ENCODE measurements around the gene BMPR1B. TPM values are rescaled to one million over a fixed set of nuclear protein-coding genes. Genes with fewer than 3 reads are reported as not detected.

Gene BMPR1B
- total RNA-seq, 1 experiment from 2014 or later, result 0.35 TPM

GRCh38 chr4:94728056-94728766 lies 29.5 kb upstream of the BMPR1B start:
- Mint-ChIP-seq H3K27me3 (ENCODE audit: low read depth) (peaks cover 2% of the 10 kb centered on the region; the same call in 1 of the 2 replicates), H3K9me3 (no peaks in the 10 kb centered on the region), H3K4me3 (no peak overlapping the region), H3K27ac (no peak overlapping the region), H3K4me1 (peaks cover 0 to 5% of the 10 kb centered on the region in 2 experiments; a peak in 2 of 4 replicates), H3K36me3 (ENCODE audit: insufficient read depth in 1 of 3, low read depth in 3 of 3) (no peaks in the 10 kb centered on the region)
- Histone ChIP-seq H3K9ac (ENCODE audit: extremely low read depth, insufficient read length, low read length) (no peak overlapping the region), H3K23me2 (ENCODE audit: insufficient read length, low read depth, low read length, poor library complexity, severe bottlenecking) (no peaks in the 10 kb centered on the region), H2BK5ac (ENCODE audit: insufficient read length, low read length) (no peak overlapping the region), H2BK12ac (ENCODE audit: insufficient read length, low read depth, low read length) (no peak overlapping the region), H3K4ac (ENCODE audit: low read depth, low read length) (no peak overlapping the region), H4K8ac (replicated peaks; ENCODE audit: insufficient read length, low read depth, low read length) (no peak overlapping the region), H3K4me2 (ENCODE audit: insufficient read depth, insufficient read length, low read length) (no peak overlapping the region), H3K79me2 (ENCODE audit: insufficient read depth, low read length) (no peaks in the 10 kb centered on the region), H3K9me3 (ENCODE audit: control insufficient read depth, low read depth, low read length) (no peaks in the 10 kb centered on the region), H2BK20ac (ENCODE audit: low read depth, low read length, poor library complexity, severe bottlenecking) (no peak overlapping the region), H2AFZ (ENCODE audit: low read length) (no peak overlapping the region), H3K4me1 (ENCODE audit: insufficient read depth, low read length) (no peaks in the 10 kb centered on the region), H3T11ph (ENCODE audit: low read length) (no peak overlapping the region), H4K5ac (ENCODE audit: insufficient read length, low read depth, low read length) (no peak overlapping the region), H3K23ac (ENCODE audit: insufficient read length, low read depth, low read length) (no peak overlapping the region), H3K56ac (ENCODE audit: insufficient read length, low read depth, low read length) (no peak overlapping the region), H3K14ac (ENCODE audit: insufficient read depth, low read length) (no peak overlapping the region), H4K20me1 (ENCODE audit: control insufficient read depth, insufficient read depth, insufficient read length) (no peaks in the 10 kb centered on the region), H3K18ac (ENCODE audit: insufficient read length, low read depth, low read length) (no peak overlapping the region), H3K27me3 (ENCODE audit: insufficient read depth, low read length) (no peaks in the 10 kb centered on the region), H2BK120ac (ENCODE audit: low read depth, low read length, poor library complexity, severe bottlenecking) (no peak overlapping the region), H2BK15ac (ENCODE audit: low read depth, low read length) (no peak overlapping the region), H4K91ac (ENCODE audit: insufficient read length, low read depth, low read length) (no peak overlapping the region), H2AK5ac (ENCODE audit: insufficient read length, low read length) (no peak overlapping the region), H3K27ac (ENCODE audit: insufficient read length, low read depth, low read length) (no peak overlapping the region), H3K79me1 (ENCODE audit: insufficient read depth, low read depth, low read length, poor library complexity, severe bottlenecking) (no peaks in the 10 kb centered on the region)
- no peak for TF ChIP-seq CTCF (conservative IDR thresholded peaks at IDR 0.05)
- WGBS (ENCODE audit: extremely low coverage, insufficient read length, low lambda C conversion rate), result no CpG with 5 or more reads among the region's 7 CpGs
- no peak for DNase-seq

Measured in H9 (cell line).